Mesendoderm (in vitro differentiated cells): ENCODE data around the gene E2F2.

ENCODE experiments used
- DNase-seq: peaks from one replicate; pipeline ENCODE4 v3.0.0; 2013
- H2AK5ac ChIP-seq: 2 replicates; pipeline ENCODE4 v1.6.1; 2013; ENCODE audit warnings: low read length, inconsistent platforms
- H2BK120ac ChIP-seq: 2 replicates; pipeline ENCODE4 v1.6.1; 2013; ENCODE audit warnings: low read depth, mild to moderate bottlenecking, low read length, moderate library complexity, mixed read lengths
- H2BK15ac ChIP-seq: replicated peaks from 2 replicates; pipeline ENCODE4 v1.6.1; 2013; ENCODE audit warnings: low read depth, mild to moderate bottlenecking, moderate library complexity
- H2BK5ac ChIP-seq: 2 replicates; pipeline ENCODE4 v1.6.1; 2013; ENCODE audit warnings: low read length, inconsistent platforms
- H3K18ac ChIP-seq: 2 replicates; pipeline ENCODE4 v1.6.1; 2013; ENCODE audit warnings: mild to moderate bottlenecking, low read length, mixed read lengths
- H3K23ac ChIP-seq: one replicate; pipeline ENCODE4 v1.6.1; 2013; ENCODE audit warnings: low read length
- H3K27ac ChIP-seq: 2 replicates; pipeline ENCODE4 v1.5.1; 2013; ENCODE audit warnings: low read depth, mild to moderate bottlenecking, inconsistent platforms, low read length, moderate library complexity
- H3K27me3 ChIP-seq: 2 replicates; pipeline ENCODE4 v1.6.1; 2013; ENCODE audit warnings: low read length, control low read depth, mild to moderate bottlenecking, inconsistent platforms; ENCODE audit not compliant: insufficient read depth, poor library complexity
- H3K36me3 ChIP-seq: 2 replicates; pipeline ENCODE4 v1.6.1; 2013; ENCODE audit warnings: low read length, inconsistent platforms; ENCODE audit not compliant: control insufficient read depth, insufficient read depth
- H3K4ac ChIP-seq: one replicate; pipeline ENCODE4 v1.6.1; 2013; ENCODE audit warnings: low read depth, mild to moderate bottlenecking, low read length, moderate library complexity
- H3K4me1 ChIP-seq: 2 replicates; pipeline ENCODE4 v1.6.1; 2013; ENCODE audit warnings: low read depth, low read length, inconsistent platforms; ENCODE audit not compliant: control insufficient read depth
- H3K4me2 ChIP-seq: 2 replicates; pipeline ENCODE4 v1.6.1; 2013; ENCODE audit warnings: low read length
- H3K4me3 ChIP-seq: 2 replicates; pipeline ENCODE4 v1.5.1; 2013; ENCODE audit warnings: mild to moderate bottlenecking, low read length
- H3K56ac ChIP-seq: one replicate; pipeline ENCODE4 v1.6.1; 2013; ENCODE audit warnings: low read length
- H3K79me1 ChIP-seq: 2 replicates; pipeline ENCODE4 v1.6.1; 2013; ENCODE audit warnings: low read length, inconsistent platforms
- H3K79me2 ChIP-seq: 2 replicates; pipeline ENCODE4 v1.6.1; 2013; ENCODE audit warnings: mild to moderate bottlenecking, low read length; ENCODE audit not compliant: control insufficient read depth, insufficient read depth
- H3K9ac ChIP-seq: 2 replicates; pipeline ENCODE4 v1.6.1; 2013; ENCODE audit warnings: low read length, inconsistent platforms
- H4K5ac ChIP-seq: one replicate; pipeline ENCODE4 v1.6.1; 2013; ENCODE audit warnings: low read length
- H4K8ac ChIP-seq: one replicate; pipeline ENCODE4 v1.6.1; 2013; ENCODE audit warnings: low read depth, mild to moderate bottlenecking, control low read depth, low read length, moderate library complexity
- WGBS: extraction: QIAGEN DNeasy Blood & Tissue Kit; methylation state at CpG from one replicate; pipeline ENCODE4 v1.1.7; 2013; ENCODE audit warnings: low lambda C conversion rate, missing lambda C conversion rate; ENCODE audit not compliant: insufficient coverage; ENCODE audit errors: extremely low coverage; 5-methylcytosine and 5-hydroxymethylcytosine counted together

The E2F2 gene

DNA sequence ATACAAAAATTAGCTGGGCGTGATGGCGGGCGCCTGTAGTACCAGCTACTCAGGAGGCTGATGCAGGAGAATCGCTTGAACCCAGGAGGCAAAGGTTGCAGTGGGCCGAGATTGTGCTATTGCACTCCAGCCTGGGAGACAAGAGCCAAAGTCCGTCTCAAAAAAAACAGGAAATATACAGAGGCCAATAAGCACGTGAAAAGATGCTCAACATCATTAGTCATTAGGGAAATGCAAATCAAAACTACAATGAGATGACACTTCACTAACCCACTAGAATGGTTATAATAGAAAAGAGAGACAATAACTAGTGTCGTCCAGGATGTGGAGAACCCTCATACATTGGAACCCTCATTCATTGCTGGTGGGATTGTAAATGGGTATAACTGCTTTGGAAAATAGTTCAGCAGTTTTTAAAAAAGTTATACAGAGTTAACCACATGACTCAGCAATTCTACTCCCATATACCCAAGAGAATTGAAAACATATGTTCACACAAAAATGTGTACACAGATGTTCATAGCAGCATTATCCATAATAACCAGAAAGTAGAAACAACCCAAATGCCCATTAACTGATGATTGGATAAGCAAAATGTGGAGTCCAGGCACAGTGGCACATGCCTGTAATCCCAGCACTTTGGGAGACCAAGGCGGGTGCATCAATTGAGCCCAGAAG is 6.4 kb upstream of the E2F2 start:
- WGBS = no CpG with 5 or more reads among the region's 9 CpGs
- Histone ChIP-seq H3K36me3 (no peaks in the 10 kb centered on the region), H2AK5ac (no peak overlapping the region), H3K23ac (no peak overlapping the region), H3K79me2 (no peaks in the 10 kb centered on the region), H3K27ac (no peak overlapping the region), H4K5ac (no peak overlapping the region), H3K4me3 (no peak overlapping the region), H3K9ac (no peak overlapping the region), H3K18ac (no peak overlapping the region), H3K56ac (no peak overlapping the region), H2BK5ac (no peak overlapping the region), H3K4ac (no peak overlapping the region), H4K8ac (no peak overlapping the region), H2BK15ac (no peak overlapping the region), H2BK120ac (no peak overlapping the region), H3K79me1 (no peaks in the 10 kb centered on the region), H3K27me3 (no peaks in the 10 kb centered on the region), H3K4me1 (no peaks in the 10 kb centered on the region), H3K4me2 (no peak overlapping the region)
- no peak for DNase-seq

DNA sequence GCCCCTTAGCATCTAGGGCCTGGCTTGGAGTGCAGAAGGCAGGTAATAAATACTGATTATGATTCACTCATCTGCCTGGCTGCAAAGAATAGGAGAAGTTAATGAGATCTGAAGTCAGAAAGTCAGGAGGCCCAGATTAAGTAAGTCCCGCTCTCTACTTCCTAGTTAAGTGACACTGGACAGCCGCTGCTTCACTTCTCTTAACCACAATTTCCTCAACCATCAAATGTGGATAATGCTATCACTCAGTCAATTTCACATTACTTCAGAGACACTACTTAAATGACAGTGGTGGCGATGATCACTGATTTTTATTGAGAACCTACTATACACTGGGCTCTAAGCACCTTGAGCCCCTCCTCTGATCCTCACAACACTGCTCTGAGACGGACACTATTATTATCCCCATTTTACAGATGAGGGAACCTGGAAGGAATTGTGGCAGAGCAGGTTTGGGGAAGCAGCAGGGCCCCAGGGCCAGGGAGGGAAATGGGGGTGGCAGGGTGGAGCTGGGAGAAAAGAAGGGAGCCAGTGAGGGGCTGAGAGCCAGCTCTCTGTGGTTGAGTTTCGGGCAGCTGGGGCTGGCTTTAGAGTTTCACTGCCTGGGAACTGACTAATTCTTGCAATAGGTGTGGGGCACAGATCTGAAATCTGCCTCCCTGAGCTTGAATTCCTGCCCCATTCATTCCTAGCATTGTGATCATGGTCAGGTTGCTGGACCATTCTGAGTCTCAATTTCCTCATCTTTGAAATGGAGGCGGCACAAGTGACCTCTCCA is 2.4 kb upstream of the E2F2 start:
- no peak overlapping the region for H4K8ac ChIP-seq
- H4K5ac ChIP-seq = no peak overlapping the region
- H3K9ac ChIP-seq = no peak overlapping the region
- DNase-seq = no peak
- H3K4me1 ChIP-seq = peaks cover 3% of the 10 kb centered on the region
- H3K56ac ChIP-seq = no peak overlapping the region
- H2BK5ac ChIP-seq = no peak overlapping the region
- no peaks in the 10 kb centered on the region for H3K79me2 ChIP-seq
- H2BK15ac ChIP-seq = no peak overlapping the region
- no peak overlapping the region for H3K4me3 ChIP-seq
- no peaks in the 10 kb centered on the region for H3K36me3 ChIP-seq
- H3K4me2 ChIP-seq = no peak overlapping the region
- H3K27ac ChIP-seq = no peak overlapping the region
- no peak overlapping the region for H3K23ac ChIP-seq
- H3K18ac ChIP-seq = no peak overlapping the region
- H3K79me1 ChIP-seq = no peaks in the 10 kb centered on the region
- H2BK120ac ChIP-seq = no peak overlapping the region
- no peak overlapping the region for H2AK5ac ChIP-seq
- no peaks in the 10 kb centered on the region for H3K27me3 ChIP-seq
- no peak overlapping the region for H3K4ac ChIP-seq
- no CpG with 5 or more reads among the region's 6 CpGs for WGBS

DNA sequence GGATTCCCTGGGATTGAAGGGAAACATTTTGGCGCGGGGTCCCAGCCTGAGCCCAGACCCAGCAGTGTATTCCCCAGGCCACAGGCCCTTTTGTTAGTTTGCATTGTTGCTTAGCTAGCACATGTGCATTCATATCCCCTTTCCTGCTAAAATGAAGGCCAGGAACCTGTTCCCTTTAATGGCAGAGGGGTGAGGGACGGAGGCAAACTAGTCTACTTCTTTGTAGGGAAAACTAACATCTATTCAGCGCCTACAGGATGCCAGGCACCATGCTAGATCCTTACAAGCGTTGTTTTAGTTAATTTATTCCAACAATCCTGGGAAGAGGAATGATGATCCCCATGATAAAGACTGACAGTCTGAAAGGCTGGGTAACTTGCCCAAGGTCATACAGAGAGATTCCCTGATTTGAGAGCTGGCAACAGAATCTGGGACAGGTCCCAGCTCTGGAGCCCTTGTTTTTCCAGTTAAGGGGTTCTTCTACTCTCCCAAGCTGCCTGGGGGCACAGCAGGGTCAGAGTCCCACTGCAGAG is 595 bp upstream of the E2F2 start:
- Histone ChIP-seq H2BK15ac (no peak overlapping the region), H3K4me3 (no peak overlapping the region), H2BK5ac (no peak overlapping the region), H3K4me1 (peaks cover 3% of the 10 kb centered on the region), H4K8ac (no peak overlapping the region), H2AK5ac (no peak overlapping the region), H3K36me3 (no peaks in the 10 kb centered on the region), H3K9ac (peak overlapping the region; percentile 67), H3K79me1 (no peaks in the 10 kb centered on the region), H3K18ac (peak overlapping the region; percentile 2), H3K4me2 (peak overlapping the region; percentile 58), H3K27me3 (no peaks in the 10 kb centered on the region), H3K79me2 (no peaks in the 10 kb centered on the region), H4K5ac (no peak overlapping the region), H3K23ac (no peak overlapping the region), H3K27ac (no peak overlapping the region), H3K4ac (peak overlapping the region; percentile 49), H3K56ac (peak overlapping the region; percentile 80), H2BK120ac (no peak overlapping the region)
- WGBS = no CpG with 5 or more reads among the region's 5 CpGs
- DNase-seq = no peak

DNA sequence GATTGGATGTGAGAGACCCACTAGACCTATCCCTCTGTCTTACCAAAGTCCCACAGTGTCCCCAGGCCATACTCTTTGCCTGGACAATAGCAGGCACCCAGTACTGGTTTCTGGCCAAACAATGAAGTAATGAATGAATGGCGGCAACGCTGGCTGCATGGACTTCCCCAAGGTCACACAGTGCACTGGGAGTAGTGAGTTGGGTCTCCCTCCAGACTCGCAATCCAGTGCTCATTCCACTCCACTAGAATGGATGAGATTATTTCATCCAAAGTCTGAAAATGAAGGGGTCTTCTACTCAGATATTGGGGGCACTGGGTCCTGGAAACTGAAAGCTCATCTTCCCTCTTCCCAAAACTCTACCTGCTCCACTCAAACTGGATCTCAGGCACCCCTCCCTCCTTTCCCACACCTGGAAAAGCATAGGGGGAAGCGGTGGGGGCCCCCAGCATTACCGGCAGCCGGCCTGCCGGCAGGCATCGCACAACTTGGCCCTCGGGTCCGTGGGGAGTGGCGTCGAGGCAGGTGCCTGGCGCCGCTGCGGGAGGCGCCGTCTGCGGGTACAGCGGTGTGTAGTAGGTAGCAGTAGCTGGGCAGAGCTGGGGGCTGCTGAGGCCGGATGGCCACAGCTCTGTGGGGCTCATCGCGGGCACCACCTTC is 816 bp downstream of the E2F2 start:
- Histone ChIP-seq H4K8ac (no peak overlapping the region), H3K4ac (no peak overlapping the region), H3K4me2 (peak overlapping the region; percentile 79), H4K5ac (no peak overlapping the region), H3K36me3 (no peaks in the 10 kb centered on the region), H3K4me3 (peak overlapping the region; percentile 15), H2BK15ac (no peak overlapping the region), H3K27me3 (no peaks in the 10 kb centered on the region), H3K9ac (peak overlapping the region; percentile 70), H3K79me2 (no peaks in the 10 kb centered on the region), H3K4me1 (peaks cover 3% of the 10 kb centered on the region), H2AK5ac (peak overlapping the region; percentile 24), H3K27ac (no peak overlapping the region), H3K56ac (peak overlapping the region; percentile 85), H3K23ac (no peak overlapping the region), H3K79me1 (no peaks in the 10 kb centered on the region), H2BK120ac (no peak overlapping the region), H3K18ac (no peak overlapping the region), H2BK5ac (no peak overlapping the region)
- no peak for DNase-seq
- WGBS = no CpG with 5 or more reads among the region's 22 CpGs

DNA sequence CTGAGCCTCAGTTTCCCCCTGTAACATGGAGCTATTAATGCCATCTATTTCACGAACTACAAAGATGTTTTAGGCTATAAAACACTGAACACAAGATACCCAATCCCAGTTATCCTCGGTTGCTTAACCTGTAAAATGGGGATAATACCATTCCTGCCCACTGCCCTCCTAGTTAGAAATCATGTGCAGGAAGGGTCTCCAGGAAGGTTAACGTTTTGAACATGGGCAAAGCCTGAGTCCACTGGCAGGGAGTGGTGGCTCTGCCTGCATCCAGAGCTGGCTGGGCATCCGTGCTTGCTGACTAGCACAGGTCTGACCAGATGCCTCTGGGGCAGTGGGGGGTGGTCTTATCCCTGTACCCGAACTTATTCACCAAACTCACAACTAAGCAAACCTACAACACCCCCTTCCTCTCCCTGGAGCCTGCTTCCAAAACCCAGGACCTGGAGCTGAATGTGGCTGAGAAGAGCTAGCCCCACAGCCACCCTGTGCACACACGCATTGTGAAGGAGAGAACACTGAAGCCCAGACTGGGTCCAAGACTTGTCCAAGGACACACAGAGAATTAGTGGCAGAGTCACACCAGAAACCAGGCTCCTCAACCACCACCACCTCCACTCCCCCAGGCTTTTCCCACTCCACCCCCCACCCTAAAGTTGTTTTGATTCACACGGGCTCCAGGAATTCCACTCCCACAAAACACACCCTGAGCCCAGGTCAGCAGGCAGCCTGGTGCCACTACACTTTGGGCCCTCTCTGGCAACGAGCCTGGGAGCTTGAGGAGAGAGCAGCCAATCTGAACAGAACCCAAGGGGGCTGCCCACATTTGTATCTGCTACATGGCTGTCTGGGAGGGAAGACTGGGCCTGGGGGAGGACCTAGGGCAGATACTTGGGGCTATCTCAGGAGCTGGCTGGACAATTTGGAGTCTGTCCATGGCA is 1.6 kb downstream of the E2F2 start:
- H2BK15ac ChIP-seq = no peak overlapping the region
- H3K23ac ChIP-seq = no peak overlapping the region
- H3K4me1 ChIP-seq = peaks cover 3% of the 10 kb centered on the region
- H3K79me1 ChIP-seq = no peaks in the 10 kb centered on the region
- H3K27ac ChIP-seq = no peak overlapping the region
- no peak overlapping the region for H2BK120ac ChIP-seq
- H4K8ac ChIP-seq = no peak overlapping the region
- H3K9ac ChIP-seq = peak overlapping the region; percentile 70
- no CpG with 5 or more reads among the region's 8 CpGs for WGBS
- H4K5ac ChIP-seq = no peak overlapping the region
- H3K4me2 ChIP-seq = no peak overlapping the region
- H3K79me2 ChIP-seq = no peaks in the 10 kb centered on the region
- H3K4me3 ChIP-seq = no peak overlapping the region
- no peak overlapping the region for H2AK5ac ChIP-seq
- no peaks in the 10 kb centered on the region for H3K27me3 ChIP-seq
- H3K36me3 ChIP-seq = no peaks in the 10 kb centered on the region
- H2BK5ac ChIP-seq = no peak overlapping the region
- H3K56ac ChIP-seq = peak overlapping the region; percentile 85
- no peak overlapping the region for H3K4ac ChIP-seq
- no peak for DNase-seq
- H3K18ac ChIP-seq = no peak overlapping the region
